Choroid plexus epithelial cell (primary cell): ENCODE data around the gene ANKRD30B.
"Not testable (repeated sequence)": the region's sequence is repeated elsewhere in the genome, so short reads cannot be mapped to it uniquely, and the experiment has no call there.

Experiments
- DNase-seq: peaks from one replicate; pipeline ENCODE4 v3.0.0-alpha.2; 2010; ENCODE audit warnings: low read depth
- H3K4me3 ChIP-seq: 2 replicates; pipeline ENCODE4 v1.5.1; 2011; ENCODE audit warnings: low read depth, mild to moderate bottlenecking, control low read depth, low read length, moderate library complexity
- CTCF ChIP-seq: conservative IDR thresholded peaks from 2 replicates; pipeline ENCODE4 v1.5.1; 2011; ENCODE audit warnings: low read depth, mild to moderate bottlenecking, control low read depth, inconsistent platforms, low read length, moderate library complexity

ANKRD30B gene

GRCh38 chr18:14767474-14767873, 19.5 kb downstream of the ANKRD30B start:
- no peak overlapping the region for H3K4me3 ChIP-seq
- no peak for TF ChIP-seq CTCF
- DNase-seq: no peak

DNA sequence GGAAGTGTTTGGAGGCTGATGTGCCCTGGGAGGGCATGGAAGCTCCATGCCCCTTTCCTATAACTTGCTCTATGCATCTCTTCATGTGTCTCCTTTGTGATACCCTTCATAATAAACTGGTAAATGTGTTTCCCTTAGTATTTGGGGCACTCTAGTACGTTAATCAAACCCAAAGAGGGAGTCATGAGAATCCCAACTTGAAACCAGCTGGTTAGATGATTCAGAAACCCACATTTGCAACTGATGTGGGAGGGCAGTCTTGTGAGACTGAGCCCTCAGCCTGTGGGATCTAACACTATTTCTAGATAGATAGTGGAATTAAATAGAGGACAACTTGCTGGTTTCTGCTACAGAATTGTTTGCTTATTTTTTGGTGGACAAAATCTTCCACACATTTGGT, 20.3 kb downstream of the ANKRD30B start:
- no peak for TF ChIP-seq CTCF
- no peak for DNase-seq

GRCh38 chr18:14769381-14769780, 21.4 kb downstream of the ANKRD30B start:
- no peak for DNase-seq
- H3K4me3 ChIP-seq: no peak overlapping the region
- no peak for TF ChIP-seq CTCF

More for the DNA sequence above, 20.3 kb downstream of the ANKRD30B start:
- H3K4me3 ChIP-seq: no peak overlapping the region

GRCh38 chr18:14776801-14777200, 28.8 kb downstream of the ANKRD30B start:
- DNase-seq: peak; percentile 3
- no peak overlapping the region for H3K4me3 ChIP-seq
- TF ChIP-seq CTCF: no peak

- DNase-seq: no peak
- no peak overlapping the region for H3K4me3 ChIP-seq
- TF ChIP-seq CTCF: no peak
These were observed 33.7 kb downstream of the ANKRD30B start for GRCh38 chr18:14781671-14782070.

GRCh38 chr18:14784133-14784532, 36.2 kb downstream of the ANKRD30B start:
- TF ChIP-seq CTCF: no peak
- no peak for DNase-seq
- H3K4me3 ChIP-seq: no peak overlapping the region

DNA sequence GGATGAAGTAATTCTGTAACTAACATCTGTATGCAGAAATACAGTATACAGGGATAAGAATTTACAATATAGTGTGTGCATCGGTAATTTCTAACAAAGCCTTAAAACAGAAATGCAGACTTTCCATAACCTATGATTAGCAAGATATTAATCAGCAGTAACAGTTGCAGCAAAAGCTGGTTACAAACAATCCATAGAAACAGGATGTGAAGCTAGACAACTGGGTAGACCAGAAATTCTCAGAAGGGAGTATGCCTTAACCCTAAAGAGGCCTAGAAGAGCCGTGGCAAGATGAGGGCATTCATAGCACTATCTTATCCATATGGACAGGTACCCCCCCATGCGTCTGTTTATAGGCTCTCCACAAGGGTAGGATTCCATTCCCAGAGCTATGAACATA, 48.9 kb downstream of the ANKRD30B start:
- not testable (repeated sequence) for DNase-seq, H3K4me3 ChIP-seq

DNA sequence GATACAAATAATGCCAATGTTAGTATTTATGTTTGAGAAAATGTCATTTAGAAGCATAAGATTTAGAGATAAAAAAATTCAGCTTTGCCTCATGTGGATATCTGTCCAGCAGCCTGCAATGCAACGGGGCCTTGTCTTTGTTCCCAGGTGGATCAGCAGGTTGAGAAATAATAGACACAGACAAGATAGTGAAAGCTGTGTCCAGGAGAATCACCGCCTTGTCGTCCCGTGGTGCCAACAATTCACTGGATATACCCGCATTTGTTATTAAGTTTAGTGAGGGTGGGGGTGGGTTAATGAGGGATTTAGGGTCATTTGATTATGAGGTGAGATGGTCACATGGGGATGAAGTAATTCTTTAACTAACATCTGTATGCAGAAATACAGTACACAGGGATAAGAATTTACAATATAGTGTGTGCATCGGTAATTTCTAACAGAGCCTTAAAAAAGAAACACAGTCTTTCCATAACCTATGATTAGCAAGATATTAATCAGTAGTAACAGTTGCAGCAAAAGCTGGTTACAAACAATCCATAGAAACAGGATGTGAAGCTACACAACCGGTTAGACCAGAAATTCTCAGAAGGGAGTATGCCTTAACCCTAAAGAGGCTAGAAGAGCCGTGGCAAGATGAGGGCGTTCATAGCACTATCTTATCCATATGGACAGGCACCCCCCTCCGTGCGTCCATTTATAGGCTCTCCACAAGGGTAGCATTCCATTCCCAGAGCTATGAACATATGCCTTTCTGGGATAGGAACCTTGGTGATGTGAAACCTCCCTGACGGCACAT, 50.2 kb downstream of the ANKRD30B start:
- not testable (repeated sequence) for DNase-seq, H3K4me3 ChIP-seq

DNA sequence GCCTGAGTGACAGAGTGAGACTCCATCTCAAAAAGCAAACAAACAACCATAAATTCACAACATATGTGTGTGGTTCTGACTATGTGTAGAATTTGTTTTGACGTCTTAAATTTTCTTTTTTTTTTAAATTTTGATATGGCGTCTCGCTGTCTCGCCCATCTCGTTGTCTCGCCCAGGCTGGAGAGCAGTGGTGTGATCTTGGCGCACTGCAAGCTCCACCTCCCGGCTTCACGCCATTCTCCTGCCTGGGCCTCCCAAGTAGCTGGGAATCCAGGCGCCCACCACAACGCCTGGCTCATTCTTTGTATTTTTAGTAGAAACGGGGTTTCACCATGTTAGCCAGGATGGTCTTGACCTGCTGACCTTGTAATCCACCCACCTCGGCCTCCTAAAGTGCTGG, 63.1 kb downstream of the ANKRD30B start:
- not testable (repeated sequence) for DNase-seq, H3K4me3 ChIP-seq

GRCh38 chr18:14826972-14827632, 79.1 kb downstream of the ANKRD30B start:
- DNase-seq: peak; percentile 4

DNA sequence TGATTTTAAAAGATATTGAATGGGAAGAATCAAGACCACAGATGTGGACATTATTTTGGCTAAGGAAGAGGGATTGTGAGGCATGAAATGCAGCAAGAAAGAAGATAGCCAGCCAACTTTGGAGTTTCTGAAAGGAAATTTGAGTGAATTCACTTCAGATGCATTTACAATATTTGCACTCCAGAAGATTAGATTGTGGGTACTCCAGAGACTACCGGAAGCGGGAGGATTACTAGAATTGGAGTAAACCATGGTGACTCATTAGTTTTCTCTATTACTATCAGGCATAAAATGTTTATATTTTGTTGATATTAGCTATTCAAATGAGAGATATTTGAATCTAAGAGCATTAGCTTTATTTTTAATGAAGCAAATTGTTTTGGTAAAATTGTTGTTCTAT, 93.6 kb downstream of the ANKRD30B start:
- DNase-seq, H3K4me3 ChIP-seq: not testable (repeated sequence)

More at GRCh38 chr18:14826972-14827632, 79.1 kb downstream of the ANKRD30B start:
- H3K4me3 ChIP-seq: not testable (repeated sequence)

GRCh38 chr18:14851533-14851932, 103.6 kb downstream of the ANKRD30B start:
- not testable (repeated sequence) for DNase-seq, H3K4me3 ChIP-seq
